Mucosa of stomach (tissue), 1 donor: ENCODE data around the gene MNAT1.

Source experiments
- H3K27me3 ChIP-seq: one replicate; pipeline ENCODE4 v1.7.0; 2013; ENCODE audit warnings: mild to moderate bottlenecking, low read length; ENCODE audit not compliant: control insufficient read depth, insufficient read depth
- H3K36me3 ChIP-seq: one replicate; pipeline ENCODE4 v1.7.0; 2013; ENCODE audit warnings: low read length; ENCODE audit not compliant: control insufficient read depth, insufficient read depth
- H3K4me1 ChIP-seq: one replicate; pipeline ENCODE4 v1.7.0; 2013; ENCODE audit warnings: mild to moderate bottlenecking, low read length; ENCODE audit not compliant: control insufficient read depth, insufficient read depth
- H3K4me3 ChIP-seq: one replicate; pipeline ENCODE4 v1.7.0; 2013; ENCODE audit warnings: low read length
- H3K9ac ChIP-seq: one replicate; pipeline ENCODE4 v1.7.0; 2013; ENCODE audit warnings: mild to moderate bottlenecking, low read length, moderate library complexity
- H3K9me3 ChIP-seq: one replicate; pipeline ENCODE4 v1.7.0; 2013; ENCODE audit warnings: mild to moderate bottlenecking, low read length, moderate library complexity; ENCODE audit not compliant: control insufficient read depth
- donor health status: Pancreatic carcinoma.

The MNAT1 gene

GRCh38 chr14:60958146-60958545 is 223.6 kb downstream of the MNAT1 start:
- Histone ChIP-seq H3K27me3 (no peaks in the 10 kb centered on the region), H3K9ac (no peak overlapping the region), H3K36me3 (no peaks in the 10 kb centered on the region), H3K9me3 (no peaks in the 10 kb centered on the region), H3K4me3 (no peak overlapping the region), H3K4me1 (no peaks in the 10 kb centered on the region)

DNA sequence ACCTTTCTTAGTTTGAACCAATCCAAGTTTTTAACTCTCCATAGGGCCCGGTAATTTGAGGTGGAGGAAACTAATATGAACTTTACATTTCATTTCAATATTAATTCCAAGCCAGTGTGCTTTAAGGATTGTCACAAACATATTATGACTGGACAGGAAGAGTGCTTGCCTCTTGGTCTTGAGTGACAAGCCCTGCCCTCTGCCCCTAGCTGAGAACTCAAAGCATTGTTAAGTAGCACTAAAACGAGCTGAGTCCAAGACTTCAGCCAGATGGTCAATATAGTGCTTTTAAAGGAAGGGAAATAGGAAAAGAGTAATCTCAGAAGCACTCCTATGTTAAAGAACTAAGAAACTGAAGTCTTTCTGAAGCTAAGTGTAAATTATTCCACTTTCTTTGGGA is 229.2 kb downstream of the MNAT1 start:
- Histone ChIP-seq H3K4me3 (no peak overlapping the region), H3K27me3 (no peaks in the 10 kb centered on the region), H3K9me3 (no peaks in the 10 kb centered on the region), H3K9ac (no peak overlapping the region), H3K4me1 (no peaks in the 10 kb centered on the region), H3K36me3 (no peaks in the 10 kb centered on the region)

- no peaks in the 10 kb centered on the region for H3K9me3 ChIP-seq
- no peaks in the 10 kb centered on the region for H3K4me1 ChIP-seq
- H3K4me3 ChIP-seq = no peak overlapping the region
Measured at GRCh38 chr14:60964904-60965303, 230.3 kb downstream of the MNAT1 start.

DNA sequence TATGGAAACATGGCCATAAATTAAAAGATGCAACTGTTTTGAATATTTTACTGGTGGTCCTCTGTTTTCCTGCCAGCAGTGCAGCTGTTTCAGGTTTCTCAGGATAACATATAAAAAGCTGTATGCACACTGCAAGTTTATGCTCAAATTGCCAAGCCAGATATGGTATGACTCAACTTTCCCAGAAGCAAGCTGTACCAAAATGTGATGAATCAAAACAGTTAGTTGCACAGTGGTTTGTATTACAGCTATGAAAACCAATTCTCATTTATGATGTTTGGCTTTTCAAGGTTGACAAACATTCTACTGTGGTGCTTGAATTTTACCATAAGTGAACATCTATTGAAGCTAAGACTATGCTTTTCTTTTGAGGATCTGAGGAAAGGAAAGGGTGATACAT is 230.8 kb downstream of the MNAT1 start:
- H3K4me3 ChIP-seq = no peak overlapping the region
- no peaks in the 10 kb centered on the region for H3K4me1 ChIP-seq
- H3K9ac ChIP-seq = no peak overlapping the region
- H3K9me3 ChIP-seq = no peaks in the 10 kb centered on the region
- H3K27me3 ChIP-seq = no peaks in the 10 kb centered on the region
- H3K36me3 ChIP-seq = no peaks in the 10 kb centered on the region

More at GRCh38 chr14:60964904-60965303, 230.3 kb downstream of the MNAT1 start:
- no peaks in the 10 kb centered on the region for H3K27me3 ChIP-seq
- no peaks in the 10 kb centered on the region for H3K36me3 ChIP-seq
- no peak overlapping the region for H3K9ac ChIP-seq

DNA sequence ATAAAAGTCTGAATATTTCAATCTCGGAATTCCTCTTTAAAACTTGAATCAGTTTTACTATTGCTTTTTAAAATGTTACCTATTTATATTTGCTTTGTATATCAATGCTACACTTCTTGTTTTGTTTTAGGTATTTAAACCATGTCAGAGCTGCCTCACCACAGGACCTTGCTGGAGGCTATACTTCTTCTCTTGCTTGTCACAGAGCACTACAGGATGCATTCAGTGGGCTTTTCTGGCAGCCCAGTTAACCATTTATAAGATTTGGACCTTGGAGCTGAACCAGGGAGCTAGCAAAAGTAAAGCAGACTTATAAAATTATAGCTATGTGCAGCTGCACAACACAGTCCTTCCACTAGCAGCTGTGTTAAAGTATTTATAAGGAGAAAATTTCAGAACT is 233.5 kb downstream of the MNAT1 start:
- H3K36me3 ChIP-seq = no peaks in the 10 kb centered on the region
- no peaks in the 10 kb centered on the region for H3K4me1 ChIP-seq
- H3K27me3 ChIP-seq = no peaks in the 10 kb centered on the region
- H3K4me3 ChIP-seq = no peak overlapping the region
- H3K9ac ChIP-seq = no peak overlapping the region
- H3K9me3 ChIP-seq = no peaks in the 10 kb centered on the region

GRCh38 chr14:60968671-60969070 is 234.1 kb downstream of the MNAT1 start:
- H3K4me1 ChIP-seq = no peaks in the 10 kb centered on the region
- H3K4me3 ChIP-seq = no peak overlapping the region
- no peaks in the 10 kb centered on the region for H3K36me3 ChIP-seq
- H3K27me3 ChIP-seq = no peaks in the 10 kb centered on the region
- no peaks in the 10 kb centered on the region for H3K9me3 ChIP-seq
- no peak overlapping the region for H3K9ac ChIP-seq

- no peaks in the 10 kb centered on the region for H3K27me3 ChIP-seq
- no peaks in the 10 kb centered on the region for H3K9me3 ChIP-seq
- H3K9ac ChIP-seq = no peak overlapping the region
- H3K4me3 ChIP-seq = no peak overlapping the region
- no peaks in the 10 kb centered on the region for H3K4me1 ChIP-seq
- H3K36me3 ChIP-seq = no peaks in the 10 kb centered on the region
Measured at GRCh38 chr14:60970146-60970545, 235.6 kb downstream of the MNAT1 start.

DNA sequence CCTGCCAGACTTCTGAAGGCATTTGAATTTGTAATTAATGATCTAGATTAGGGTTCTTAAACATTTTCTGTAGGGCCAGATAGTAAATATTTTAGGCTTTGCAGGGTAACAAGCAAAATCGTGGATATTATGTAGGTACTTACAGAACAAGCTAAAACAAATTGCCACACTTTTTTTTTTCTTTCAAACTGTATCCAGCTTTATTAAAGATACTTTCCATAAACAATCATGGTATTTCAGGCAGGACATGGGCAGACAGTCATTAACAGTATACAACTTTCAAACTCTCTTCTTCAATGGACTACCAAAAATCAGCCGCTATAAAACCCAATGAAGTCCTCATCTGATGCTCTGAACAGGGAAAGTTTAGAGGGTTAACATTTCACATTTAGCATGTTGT is 236.7 kb downstream of the MNAT1 start:
- H3K36me3 ChIP-seq = no peaks in the 10 kb centered on the region
- no peaks in the 10 kb centered on the region for H3K9me3 ChIP-seq
- H3K4me3 ChIP-seq = no peak overlapping the region
- H3K4me1 ChIP-seq = no peaks in the 10 kb centered on the region
- H3K27me3 ChIP-seq = no peaks in the 10 kb centered on the region
- no peak overlapping the region for H3K9ac ChIP-seq

DNA sequence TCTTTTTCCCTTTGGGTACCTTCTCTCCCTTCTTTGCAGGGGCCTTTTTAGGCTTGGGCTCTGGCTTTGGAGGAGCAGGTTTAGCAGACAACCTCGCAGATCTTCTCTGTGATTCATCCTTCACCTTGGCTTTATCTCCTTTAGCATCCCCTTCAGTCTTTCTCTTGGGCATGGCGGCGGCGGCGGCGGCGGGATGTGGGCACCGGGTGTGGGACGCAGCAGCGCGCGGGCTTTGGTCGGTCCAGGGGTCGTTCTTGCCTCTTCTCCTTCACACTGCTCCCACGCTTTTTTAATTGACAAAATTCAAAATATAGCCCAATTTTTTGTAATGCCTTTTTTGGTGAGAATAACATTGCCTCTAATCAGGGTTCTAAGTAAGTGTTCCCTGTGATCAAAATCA is 237.7 kb downstream of the MNAT1 start:
- H3K36me3 ChIP-seq = no peaks in the 10 kb centered on the region
- no peaks in the 10 kb centered on the region for H3K9me3 ChIP-seq
- H3K9ac ChIP-seq = no peak overlapping the region
- no peaks in the 10 kb centered on the region for H3K27me3 ChIP-seq
- H3K4me1 ChIP-seq = no peaks in the 10 kb centered on the region
- H3K4me3 ChIP-seq = no peak overlapping the region

DNA sequence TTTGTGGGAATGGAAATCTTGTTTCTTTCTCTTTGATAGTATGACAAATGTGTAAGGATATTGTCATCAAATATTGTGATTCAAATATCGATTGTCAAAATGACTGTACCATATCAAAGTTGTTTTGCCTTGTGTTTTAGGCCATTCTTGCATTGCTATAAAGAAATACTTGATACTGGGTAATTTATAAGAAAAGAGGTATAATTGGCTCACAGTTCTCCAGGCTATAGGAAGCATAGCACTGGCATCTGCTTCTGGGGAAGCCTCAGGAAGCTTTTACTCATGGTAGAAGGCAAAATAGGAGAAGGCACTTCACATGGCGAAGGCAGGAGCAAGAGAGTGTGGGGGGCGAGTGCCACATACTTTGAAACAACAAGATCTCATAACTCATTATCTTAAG is 238.5 kb downstream of the MNAT1 start:
- no peaks in the 10 kb centered on the region for H3K36me3 ChIP-seq
- no peaks in the 10 kb centered on the region for H3K4me1 ChIP-seq
- no peaks in the 10 kb centered on the region for H3K27me3 ChIP-seq
- no peak overlapping the region for H3K9ac ChIP-seq
- no peak overlapping the region for H3K4me3 ChIP-seq
- no peaks in the 10 kb centered on the region for H3K9me3 ChIP-seq

DNA sequence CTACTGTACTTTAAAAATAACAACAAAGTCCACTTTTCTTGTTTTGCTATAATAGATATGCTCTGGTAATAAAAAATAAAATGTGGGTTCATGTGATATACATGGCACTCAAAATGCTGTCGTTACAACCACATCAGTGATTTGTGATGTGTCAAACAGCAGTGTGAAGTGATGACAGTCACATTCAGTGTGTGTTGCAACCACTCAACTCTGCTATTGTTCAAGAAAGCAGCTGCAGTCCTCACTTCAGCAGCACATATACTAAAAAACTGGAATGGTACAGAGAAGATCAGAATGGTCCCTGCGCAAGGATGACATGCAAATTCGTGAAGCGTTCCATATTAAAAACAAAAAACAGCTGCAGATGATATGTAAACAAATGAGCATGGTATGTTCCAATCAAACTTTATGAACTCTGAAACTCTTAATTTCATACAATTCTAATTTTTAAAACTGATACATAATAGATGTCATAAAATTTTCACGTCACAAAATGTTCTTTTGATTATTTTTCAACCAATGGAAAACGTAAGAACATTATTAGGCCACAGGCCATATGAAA is 239.6 kb downstream of the MNAT1 start:
- Histone ChIP-seq H3K4me1 (no peaks in the 10 kb centered on the region), H3K4me3 (no peak overlapping the region), H3K9ac (no peak overlapping the region), H3K9me3 (no peaks in the 10 kb centered on the region), H3K27me3 (no peaks in the 10 kb centered on the region), H3K36me3 (no peaks in the 10 kb centered on the region)

DNA sequence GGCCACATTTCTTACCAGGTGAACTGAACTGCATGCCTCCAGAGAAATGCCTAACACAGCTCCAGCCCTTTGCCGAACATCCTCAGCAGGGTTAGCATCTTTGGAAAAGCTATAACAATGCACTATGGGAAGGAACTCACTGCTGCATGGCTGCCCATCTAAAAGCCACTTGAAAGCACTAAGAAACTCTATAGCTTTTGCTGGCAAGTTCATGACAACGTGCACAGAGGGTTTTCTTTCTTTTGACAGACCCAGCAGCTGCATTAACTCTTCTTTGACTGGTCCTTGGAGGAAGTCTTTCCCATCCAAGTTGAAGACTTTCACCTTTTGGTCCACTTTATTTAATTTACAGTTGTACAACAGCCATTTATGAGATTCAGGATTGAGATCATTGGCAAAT is 241.0 kb downstream of the MNAT1 start:
- no peak overlapping the region for H3K4me3 ChIP-seq
- no peaks in the 10 kb centered on the region for H3K9me3 ChIP-seq
- H3K4me1 ChIP-seq = peaks cover 4% of the 10 kb centered on the region
- H3K36me3 ChIP-seq = no peaks in the 10 kb centered on the region
- H3K9ac ChIP-seq = no peak overlapping the region
- H3K27me3 ChIP-seq = no peaks in the 10 kb centered on the region

DNA sequence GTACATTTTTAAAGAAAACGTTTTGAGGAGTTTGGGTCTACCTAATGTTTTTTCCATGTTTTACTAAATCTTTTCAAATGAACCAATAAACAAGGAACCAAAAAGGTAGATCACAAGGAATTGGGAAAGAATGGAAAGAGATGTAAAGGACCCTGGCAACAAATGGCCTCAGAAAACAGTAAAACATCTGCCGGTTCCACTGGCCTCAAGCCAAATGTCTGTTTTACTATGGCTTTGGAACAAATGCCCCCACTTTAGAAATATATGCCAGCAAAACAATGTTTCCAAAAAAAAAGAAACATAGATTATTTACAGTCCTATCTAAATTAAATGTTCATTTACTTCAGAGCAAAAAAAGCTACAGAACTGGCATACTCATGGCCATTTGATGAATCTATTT is 243.3 kb downstream of the MNAT1 start:
- H3K9ac ChIP-seq = no peak overlapping the region
- peaks cover 9% of the 10 kb centered on the region for H3K4me1 ChIP-seq
- no peaks in the 10 kb centered on the region for H3K9me3 ChIP-seq
- H3K36me3 ChIP-seq = no peaks in the 10 kb centered on the region
- no peak overlapping the region for H3K4me3 ChIP-seq
- no peaks in the 10 kb centered on the region for H3K27me3 ChIP-seq
